Measurements from ENCODE around the gene PCED1B. TPM values are rescaled to one million over a fixed set of nuclear protein-coding genes. Genes with fewer than 3 reads are reported as not detected.
"Not testable (repeated sequence)": the region's sequence is repeated elsewhere in the genome, so short reads cannot be mapped to it uniquely, and the experiment has no call there.

Gene PCED1B
- total RNA-seq, 1 experiment from 2014 or later, result 4.2 TPM

DNA sequence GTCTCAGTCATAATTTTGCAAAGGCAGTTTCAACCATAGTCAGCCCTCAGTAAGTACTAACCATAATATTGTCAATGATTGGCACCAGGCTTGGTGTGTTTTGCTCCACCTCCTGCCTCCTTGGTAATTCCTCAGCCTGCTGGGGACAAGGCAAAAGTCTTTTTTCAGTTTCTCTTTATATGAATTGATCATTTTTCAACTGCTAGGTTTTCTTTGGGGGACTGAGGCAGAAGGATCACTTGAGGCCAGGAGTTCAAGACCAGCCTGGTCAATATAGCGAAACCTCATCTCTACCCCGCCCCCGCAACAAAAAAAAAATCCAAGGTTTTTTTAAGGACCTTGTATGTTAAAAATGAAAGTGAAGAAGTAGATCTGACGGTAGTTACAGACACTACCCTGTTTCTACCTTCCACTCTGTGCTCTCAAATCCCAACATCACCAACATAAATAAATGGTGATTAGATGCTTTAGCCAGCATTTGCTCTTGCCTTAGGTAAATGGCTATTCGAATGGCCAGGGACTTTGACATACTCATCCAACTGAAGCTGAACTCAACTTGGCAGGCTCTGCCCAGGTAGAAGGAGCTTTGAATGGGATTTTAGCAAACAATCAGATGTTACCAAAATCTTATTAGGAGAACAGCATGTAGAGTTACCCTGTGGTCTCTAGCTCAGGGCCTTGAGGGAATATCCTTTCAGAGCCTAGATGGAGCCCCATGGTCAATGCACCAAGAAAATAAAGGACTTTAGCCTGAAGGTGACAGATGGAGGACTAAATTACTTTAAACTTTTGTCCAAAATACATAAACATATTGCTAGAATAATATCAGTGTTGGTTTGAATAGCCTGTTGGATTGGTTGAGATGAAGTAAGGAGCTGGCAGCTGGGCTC is 127.3 kb downstream of the PCED1B start:
- DNase-seq (ENCODE audit: low read depth), result no peak

DNA sequence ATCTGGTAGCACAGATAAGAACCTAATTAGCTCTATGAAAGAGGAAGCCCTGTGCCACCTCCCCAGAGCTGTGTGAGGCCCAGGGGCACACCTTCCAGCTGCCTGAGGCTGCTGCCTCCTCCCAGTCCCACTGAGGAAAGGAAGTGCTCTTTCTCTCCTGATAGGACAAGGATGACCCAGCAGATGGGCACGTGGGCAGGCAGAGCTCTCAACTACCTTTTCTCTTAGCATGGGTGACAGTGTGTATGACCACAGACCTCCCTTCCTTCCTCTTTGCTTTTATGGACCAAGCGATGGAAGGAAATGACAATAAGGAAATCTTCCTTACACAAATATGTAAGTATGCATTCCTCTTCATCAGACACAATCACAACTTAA is 127.9 kb downstream of the PCED1B start:
- no peak for DNase-seq (ENCODE audit: low read depth)

DNA sequence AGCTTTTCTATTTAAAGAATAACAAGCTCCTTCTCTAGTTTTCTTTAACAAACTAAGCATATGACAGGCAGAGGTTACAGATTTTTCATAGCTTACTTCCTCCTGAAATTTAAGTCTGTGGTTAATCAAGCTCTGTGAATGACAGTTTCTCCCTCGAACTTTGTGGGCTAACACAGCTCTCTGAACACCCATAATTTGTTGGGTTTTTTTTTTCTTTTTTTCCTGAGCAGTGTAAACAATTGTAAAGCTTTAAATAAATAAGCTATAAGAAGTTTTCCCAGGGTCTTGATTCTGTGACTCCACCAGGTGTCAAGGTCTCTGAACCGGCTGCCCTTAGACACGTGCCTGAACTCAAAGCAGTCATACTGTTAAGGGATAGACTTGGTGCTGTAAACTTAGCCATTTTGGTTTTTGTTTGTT is 128.4 kb downstream of the PCED1B start:
- no peak for DNase-seq (ENCODE audit: low read depth)

DNA sequence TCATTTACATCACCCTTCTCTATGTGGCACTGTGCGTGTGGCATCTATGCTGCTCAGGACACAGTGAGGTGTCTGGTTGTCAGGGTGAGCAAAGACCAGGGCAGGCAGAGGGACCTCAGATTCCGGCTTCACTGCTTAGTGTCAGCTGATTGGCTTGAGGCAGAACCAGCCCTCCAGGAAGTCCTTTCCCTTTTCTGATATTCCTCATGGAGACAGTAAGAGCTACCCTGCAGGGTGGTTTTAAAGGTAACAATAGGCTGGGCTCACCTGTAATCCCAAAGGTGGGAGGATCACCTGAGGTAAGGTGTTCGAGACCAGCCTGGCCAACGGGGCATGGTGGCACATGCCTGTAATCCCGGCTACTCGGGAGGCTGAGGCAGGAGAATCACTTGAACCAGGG is 129.6 kb downstream of the PCED1B start:
- no peak for DNase-seq (ENCODE audit: low read depth)

DNA sequence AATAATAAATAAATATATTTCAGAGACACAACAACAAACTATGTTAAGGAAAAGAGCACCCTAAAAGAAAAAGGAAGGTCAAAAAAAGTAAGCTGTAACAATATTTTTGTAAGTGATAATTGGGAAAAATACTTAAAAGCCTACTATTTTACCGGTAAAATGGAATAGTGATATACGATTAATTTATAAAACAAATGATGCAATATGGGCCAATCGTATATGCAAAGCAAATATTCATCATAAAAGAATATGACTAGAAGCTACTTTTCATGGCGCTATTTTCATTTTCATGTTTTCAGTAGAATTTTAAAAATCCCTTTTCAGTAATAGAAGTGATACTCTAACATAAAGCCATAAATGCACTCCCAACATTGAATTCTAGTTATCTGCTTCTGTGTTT is 131.4 kb downstream of the PCED1B start:
- no peak for DNase-seq (ENCODE audit: low read depth)

DNA sequence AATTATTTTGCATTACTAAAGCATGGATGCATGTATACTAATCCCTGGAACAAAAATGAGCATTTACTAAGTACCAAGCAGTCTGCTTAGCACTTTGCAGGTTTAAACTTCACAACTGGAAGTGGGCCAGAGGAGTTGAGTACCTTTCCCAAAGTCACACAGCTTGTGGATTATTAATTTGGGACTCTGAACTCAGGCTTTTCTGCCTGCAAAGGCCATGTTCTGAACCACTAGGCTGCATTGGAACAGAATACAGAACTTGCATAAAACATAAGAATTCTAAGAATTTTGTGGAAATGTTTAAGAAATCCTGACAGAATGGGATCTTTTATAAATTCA is 133.2 kb downstream of the PCED1B start:
- no peak for DNase-seq (ENCODE audit: low read depth)

DNA sequence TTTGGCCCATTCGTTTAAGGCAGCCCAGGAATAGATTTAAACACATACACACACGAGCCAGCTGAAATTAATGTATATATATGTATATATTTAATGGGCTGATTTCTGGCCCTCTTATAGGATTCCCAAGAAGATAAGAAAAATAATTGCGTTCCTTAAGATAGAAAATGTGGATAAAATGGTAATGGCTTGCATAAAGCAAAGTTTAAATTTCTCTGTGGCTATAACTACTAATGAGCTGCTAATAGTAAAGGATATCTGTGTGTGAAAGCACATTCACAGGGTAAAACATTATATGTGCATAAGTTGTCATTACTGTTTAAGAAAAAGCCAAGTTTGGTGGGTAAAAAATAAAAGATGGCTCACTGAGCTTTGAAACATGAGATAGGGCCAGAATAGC is 134.0 kb downstream of the PCED1B start:
- no peak for DNase-seq (ENCODE audit: low read depth)

DNA sequence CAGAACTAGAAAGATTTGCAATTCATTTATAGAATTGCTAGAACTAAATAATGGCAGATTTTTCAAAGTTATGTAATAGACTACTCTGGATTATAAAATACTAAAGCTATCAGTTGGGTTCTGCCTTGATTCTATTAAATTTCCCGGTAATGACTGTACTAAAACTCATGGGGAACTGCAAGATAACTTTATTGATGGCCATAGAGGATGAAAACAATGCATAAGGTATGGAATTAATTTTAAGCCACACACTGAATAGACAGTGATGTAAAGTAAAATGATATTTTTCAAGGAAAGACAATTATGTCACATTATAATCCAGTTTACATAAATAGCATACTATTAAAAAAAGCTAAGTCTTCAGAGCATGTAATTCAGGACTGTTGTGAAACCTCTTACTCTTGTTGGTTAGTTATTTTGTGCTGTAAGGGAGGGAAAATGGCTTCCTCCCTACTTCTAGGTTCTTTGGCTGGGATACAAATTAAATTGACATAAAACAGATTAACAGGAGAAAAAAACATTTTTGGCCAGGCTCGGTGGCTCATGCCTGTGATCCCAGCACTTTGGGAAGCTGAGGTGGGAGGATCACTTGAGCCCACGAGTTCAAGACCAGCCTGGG is 134.7 kb downstream of the PCED1B start:
- no peak for DNase-seq (ENCODE audit: low read depth)

DNA sequence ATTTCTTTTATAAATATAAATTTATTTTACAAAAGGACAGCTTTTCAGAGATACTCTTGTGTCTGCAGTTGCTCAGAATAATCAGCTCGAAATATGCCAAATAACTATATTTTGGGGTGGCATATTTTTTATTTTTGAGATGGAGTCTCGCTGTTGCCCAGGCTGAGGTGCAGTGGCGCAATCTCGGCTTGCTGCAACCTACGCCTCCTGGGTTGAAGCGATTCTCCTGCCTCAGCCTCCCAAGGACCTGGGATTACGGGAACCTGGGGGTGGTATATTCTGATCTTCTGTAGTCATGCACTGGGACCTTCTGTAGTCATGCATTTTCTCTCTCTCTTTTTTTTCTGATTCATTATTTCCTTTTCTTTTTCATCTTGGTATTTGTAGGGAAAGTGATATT is 135.3 kb downstream of the PCED1B start:
- no peak for DNase-seq (ENCODE audit: low read depth)

DNA sequence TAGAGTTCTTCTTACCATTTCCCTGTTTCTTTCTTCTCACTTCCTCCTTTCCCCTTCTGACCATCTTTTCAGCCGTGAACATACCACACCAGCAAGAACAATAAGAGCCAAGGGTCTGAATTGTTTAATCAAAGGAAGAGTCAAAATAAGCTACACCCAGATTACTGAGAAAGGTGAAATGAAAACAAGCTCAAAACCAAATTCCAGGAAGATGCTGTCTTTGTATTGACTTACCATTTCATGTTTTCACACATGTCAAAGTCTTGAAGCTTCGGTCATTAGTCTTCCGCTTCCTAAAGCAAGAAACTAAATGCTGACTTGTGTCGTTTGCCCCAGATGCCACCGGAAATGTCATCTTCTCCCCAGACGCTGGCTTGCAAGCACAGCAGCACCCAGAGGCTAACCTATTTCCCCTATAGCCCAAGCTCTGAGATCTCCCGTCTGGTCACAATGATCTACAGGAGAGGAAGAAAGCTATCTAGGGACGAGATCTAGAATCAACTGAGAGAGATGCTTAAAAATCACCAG is 136.8 kb downstream of the PCED1B start:
- peak; percentile 57 for DNase-seq (ENCODE audit: low read depth)

DNA sequence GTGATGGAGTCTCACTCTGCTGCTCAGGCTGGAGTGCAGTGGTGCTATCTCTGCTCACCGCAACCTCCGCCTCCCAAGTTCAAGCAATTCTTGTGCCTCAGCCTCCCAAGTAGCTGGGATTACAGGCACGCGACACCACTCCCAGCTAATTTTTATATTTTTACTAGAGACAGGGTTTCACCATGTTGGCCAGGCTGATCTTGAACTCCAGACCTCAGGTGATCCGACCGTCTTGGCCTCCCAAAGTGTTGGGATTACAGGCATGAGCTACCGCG is 138.1 kb downstream of the PCED1B start:
- DNase-seq (ENCODE audit: low read depth), result not testable (repeated sequence)

DNA sequence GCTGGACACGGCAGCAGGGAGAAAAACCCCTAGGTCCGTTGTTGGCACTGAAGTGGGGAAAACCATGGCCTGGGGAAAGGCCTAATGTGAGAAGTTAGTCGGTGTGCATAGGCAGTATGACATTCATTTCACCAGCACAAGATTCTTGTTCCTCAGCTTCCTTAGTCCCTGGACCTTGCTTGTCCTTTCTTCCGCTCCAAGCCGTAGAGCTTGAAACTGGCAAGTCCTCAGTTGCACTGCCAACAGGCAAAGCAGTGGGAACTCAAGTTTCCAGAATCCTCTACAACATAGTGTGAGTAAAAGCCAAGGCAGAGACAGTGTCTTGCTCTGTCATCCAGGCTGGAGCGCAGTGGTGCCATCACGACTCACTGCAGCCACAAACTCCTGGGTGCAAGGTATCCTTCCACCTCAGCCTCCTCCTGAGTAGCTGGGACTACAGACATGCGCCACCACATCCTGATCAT is 138.8 kb downstream of the PCED1B start:
- DNase-seq (ENCODE audit: low read depth), result no peak

DNA sequence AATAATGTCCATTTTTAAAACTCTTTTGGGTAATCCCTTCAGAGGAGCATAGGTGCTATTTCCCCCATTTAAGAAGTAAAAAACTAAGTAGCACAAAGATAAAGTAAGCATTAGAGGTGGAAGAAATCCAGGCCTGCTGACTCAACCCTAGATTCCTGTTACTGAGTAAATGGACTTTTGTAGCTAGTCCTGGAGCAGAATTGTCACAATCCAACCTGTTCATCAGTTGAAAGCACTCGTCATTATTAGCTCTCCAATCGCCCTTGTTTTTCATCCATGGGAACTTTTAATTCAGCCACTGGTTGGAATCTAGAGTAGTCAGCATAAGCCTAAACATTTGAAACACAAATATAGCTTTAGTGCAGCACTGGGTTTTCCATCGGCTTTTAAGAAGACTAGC is 139.8 kb downstream of the PCED1B start:
- peak; percentile 48 for DNase-seq (ENCODE audit: low read depth)

DNA sequence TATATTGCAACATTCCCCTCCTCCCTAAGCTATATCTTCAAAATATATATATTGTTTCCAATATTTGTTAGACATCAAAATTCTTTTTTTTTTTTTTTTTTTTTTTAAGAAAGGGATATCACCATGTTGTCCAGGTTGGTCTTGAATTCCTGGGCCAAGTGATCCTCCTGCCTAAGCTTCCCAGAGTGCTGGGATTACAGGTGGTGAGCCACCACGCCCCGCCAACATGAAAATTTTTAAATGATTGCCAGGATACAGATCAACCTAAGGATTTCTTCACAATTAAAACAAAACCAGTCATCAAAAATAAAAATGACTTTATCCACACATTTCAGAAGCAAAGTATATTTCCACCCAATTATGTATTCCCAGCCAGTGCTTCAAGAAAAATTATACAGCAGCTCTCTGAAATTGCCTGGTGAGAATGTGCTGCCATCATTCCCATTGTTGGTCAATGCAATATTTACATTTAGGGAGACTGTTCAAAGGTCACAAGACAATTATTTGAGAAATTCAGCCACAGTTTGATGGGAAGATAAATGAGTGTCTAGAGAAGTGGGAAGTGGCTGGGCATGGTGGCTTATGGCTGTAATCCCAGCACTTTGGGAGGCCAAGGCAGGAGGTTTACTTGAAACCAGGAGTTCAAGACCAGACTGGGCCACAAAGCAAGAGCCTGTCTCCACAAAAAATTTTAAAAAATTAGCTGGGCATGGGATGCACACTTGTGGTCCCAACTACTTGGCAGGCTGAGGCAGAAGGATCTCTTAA is 142.0 kb downstream of the PCED1B start:
- no peak for DNase-seq (ENCODE audit: low read depth)

DNA sequence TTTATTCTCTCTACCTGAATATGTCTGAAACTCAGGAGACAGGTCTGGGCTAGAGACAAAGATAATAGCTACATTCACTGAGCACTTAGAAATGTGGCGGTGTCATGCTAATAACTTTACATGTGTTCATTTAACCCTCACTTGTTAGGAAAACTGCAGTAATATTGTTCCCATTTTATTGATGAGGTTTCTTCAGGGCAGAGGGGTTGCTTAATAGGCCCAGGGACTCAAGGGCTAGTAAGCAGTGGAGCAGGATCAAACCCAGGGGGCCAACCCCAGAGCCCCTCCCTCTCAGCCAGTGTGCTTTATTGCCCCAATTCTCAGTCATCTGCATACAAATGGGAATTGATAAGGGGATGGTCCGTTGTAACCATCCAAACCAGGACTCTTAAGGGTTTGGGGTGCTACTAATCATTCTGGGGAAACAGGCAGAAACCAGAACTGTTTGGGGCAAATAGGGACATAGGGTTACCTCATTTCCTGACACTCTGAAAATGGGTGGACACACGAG is 143.2 kb downstream of the PCED1B start:
- no peak for DNase-seq (ENCODE audit: low read depth)

DNA sequence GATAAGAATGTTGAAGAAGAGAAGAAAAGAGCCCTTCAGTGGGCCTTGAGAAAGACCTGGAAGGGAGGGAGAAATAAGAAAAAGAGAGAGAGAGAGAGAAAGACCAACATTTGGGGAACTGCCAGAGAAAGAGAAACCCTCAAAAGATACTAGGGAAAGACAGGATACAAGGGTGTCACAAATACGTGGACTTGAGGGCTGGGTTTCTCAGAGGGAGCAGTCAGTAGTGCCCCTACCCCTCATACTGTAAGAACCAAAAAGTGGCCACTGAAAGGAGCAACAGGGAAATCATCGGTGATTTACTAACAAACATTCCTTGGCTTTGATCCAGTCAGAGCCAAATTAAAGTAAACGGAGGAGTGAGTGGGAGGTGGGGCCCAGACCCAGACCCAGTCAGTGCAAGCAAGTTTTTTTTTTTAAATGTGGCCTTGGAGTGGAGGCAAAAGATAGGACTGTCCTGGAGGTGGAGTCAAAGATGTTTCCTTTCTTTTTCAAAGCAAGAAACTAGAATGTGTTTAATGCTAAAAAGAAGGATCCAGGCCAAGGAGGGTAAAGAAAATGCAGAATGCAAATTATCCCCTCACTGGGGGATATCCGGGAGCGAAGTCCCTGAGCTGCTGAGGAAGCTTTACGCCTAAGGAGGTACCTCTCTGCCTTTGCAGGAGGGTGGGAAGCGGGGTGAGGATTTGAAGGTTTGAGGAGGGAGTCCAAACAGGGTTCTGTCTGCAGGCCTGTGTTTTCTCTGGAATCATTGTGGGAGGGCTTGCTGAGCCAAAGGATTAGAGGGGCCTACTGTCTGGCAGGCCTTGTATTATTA is 143.8 kb downstream of the PCED1B start:
- DNase-seq (ENCODE audit: low read depth), result no peak

DNA sequence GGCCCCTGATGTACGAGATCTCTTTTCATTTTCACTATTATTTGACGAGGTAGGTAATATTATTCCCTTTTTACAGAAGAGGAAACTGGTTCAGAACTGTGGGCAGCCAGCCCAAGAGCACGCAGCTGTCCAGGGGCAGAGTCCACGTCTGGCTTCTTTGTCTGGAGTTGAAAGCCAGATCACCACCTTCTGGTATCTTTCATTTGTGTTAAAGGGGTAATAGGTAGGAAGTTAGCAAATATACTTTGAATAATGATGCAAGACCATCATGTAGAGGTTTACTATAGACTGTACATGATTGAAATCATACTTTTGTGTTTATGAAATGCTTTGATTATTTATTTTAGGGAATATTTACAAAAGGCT is 144.4 kb downstream of the PCED1B start:
- no peak for DNase-seq (ENCODE audit: low read depth)

DNA sequence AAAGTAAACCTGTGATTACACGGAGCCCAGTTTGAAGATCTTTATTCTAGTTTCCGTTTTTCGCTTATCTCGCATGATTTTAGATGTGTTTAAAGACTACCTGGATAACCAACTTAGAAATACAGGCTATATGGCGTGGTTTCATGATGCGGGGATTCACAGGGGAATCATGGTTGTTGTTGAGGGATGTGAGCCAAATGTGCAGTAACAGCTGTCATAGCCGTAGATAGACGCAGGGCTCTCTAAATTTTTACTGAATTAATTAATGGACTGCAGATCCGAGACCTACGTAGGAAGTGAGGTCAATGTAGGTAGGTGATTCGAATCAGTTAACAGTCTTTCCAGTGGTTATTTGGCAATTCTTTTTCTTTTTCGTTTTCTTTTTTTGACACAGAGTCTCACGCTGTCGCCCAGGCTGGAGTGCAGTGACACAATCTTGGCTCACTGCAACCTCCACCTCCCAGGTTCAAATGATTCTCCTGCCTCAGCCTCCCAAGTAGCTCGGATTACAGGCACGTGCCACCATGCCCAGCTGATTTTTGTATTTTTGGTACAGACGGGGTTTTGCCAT is 145.2 kb downstream of the PCED1B start:
- DNase-seq (ENCODE audit: low read depth), result no peak

DNA sequence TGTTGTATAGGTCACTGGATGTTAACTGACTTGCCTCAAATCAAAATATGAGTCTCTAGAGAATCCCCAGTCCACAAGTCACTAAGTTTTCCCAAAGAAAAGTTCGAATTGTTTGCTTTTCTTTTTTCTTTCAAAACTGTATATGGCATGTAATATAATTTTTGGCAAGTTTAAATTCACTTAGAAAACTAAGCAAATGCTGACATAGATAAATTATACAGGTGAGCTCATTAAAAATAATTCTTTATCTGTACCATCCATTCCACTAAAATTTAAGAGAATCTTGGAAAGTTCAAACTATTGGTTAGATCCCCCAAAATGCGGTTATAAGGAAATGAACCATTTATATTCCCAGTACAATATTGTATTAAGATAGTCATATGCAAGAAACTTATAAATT is 145.9 kb downstream of the PCED1B start:
- DNase-seq (ENCODE audit: low read depth), result no peak

DNA sequence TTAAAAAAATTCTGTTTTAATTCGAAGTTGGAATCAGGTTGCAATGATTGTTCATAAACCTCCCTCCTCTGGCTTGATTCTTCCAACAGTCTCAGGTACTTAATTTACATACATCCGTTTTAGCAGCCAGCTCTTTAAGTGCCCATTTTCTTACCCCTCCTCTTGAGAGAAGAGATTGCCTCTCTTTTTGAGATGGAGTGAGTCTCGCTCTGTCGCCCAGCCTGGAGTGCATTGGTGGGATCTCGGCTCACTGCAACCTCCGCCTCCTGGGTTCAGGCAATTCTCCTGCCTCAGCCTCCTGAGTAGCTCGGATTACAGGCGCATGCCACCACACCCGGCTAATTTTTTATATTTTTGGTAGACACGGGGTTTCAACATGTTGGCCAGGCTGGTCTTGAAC is 146.8 kb downstream of the PCED1B start:
- no peak for DNase-seq (ENCODE audit: low read depth)

DNA sequence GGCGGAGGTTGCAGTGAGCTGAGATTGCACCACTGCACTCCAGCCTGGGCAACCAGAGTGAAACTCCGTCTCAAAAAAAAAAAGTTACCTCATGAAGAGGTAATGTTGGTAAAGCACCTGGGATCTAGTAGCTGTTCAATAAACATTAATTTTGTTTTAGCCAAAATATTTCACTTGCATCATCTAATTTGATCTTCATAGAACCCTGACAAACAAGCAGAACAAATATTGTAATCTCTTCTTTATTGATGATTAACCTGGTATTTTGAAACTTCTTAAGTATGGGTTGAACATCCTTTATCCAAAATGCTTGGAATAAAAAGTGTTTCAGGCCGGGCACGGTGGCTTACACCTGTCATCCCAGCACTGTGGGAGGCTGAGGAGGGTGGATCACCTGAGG is 149.4 kb downstream of the PCED1B start:
- no peak for DNase-seq (ENCODE audit: low read depth)
